HepG2 (cell line): ENCODE measurements around the gene S100A7. TPM values are rescaled to one million over a fixed set of nuclear protein-coding genes. Genes with fewer than 3 reads are reported as not detected.
A peak's percentile ranks its signal among the peaks of the same experiment; 100 is the strongest.

Experiments
- MAFG ChIP-seq: sonication (generic); formaldehyde crosslinking; IDR thresholded peaks from 2 replicates; pipeline ENCODE4 v1.5.1; 2020; ENCODE audit warnings: mild to moderate bottlenecking, missing genetic modification reagents
- NFIC ChIP-seq: IDR thresholded peaks from 2 replicates; pipeline ENCODE4 v1.6.1; 2012; ENCODE audit warnings: mild to moderate bottlenecking, low read length, inconsistent platforms
- NFKBIZ ChIP-seq: IDR thresholded peaks from 2 replicates; pipeline ENCODE4 v1.6.1; 2018; ENCODE audit warnings: missing genetic modification reagents, missing compliant biosample characterization
- NPAS2 ChIP-seq: sonication (generic); formaldehyde crosslinking; IDR thresholded peaks from 2 replicates; pipeline ENCODE4 v1.8.0; 2022; ENCODE audit warnings: mild to moderate bottlenecking, missing genetic modification reagents, borderline replicate concordance
- PCBP1 ChIP-seq: fragments of 200-400 bp; formaldehyde crosslinking; IDR thresholded peaks from 2 replicates; pipeline ENCODE4 v1.6.1; 2017; ENCODE audit warnings: mild to moderate bottlenecking, low read depth, low read length, borderline replicate concordance
- PHF20 ChIP-seq: sonication (generic); formaldehyde crosslinking; IDR thresholded peaks from 2 replicates; pipeline ENCODE4 v1.5.0; 2020; ENCODE audit warnings: mild to moderate bottlenecking, missing genetic modification reagents
- PLRG1 ChIP-seq: fragments of 450-650 bp; conservative IDR thresholded peaks from 2 replicates; pipeline ENCODE4 v1.6.1; 2016
- RFXANK ChIP-seq: IDR thresholded peaks from 2 replicates; pipeline ENCODE4 v1.6.1; 2016
- SAP130 ChIP-seq: IDR thresholded peaks from 2 replicates; pipeline ENCODE4 v1.6.1; 2016; ENCODE audit warnings: low read depth
- SMAD1 ChIP-seq: sonication (generic); formaldehyde crosslinking; IDR thresholded peaks from 2 replicates; pipeline ENCODE4 v1.4.0; 2020; ENCODE audit warnings: missing genetic modification reagents, low read depth, mild to moderate bottlenecking, borderline replicate concordance
- SRSF4 ChIP-seq: fragments of 200-400 bp; formaldehyde crosslinking; IDR thresholded peaks from one replicate; pipeline ENCODE4 v1.6.1; 2018; ENCODE audit warnings: mild to moderate bottlenecking, low read depth, low read length, moderate library complexity; ENCODE audit not compliant: poor library complexity, severe bottlenecking
- STAG1 ChIP-seq: sonication (generic); formaldehyde crosslinking; IDR thresholded peaks from 2 replicates; pipeline ENCODE4 v1.4.0; 2020; ENCODE audit warnings: missing genetic modification reagents
- YY1 ChIP-seq: IDR thresholded peaks from 2 replicates; pipeline ENCODE4 v1.6.1; 2011; ENCODE audit warnings: low read length, low read depth, moderate library complexity, mild to moderate bottlenecking; ENCODE audit not compliant: insufficient read depth, insufficient replicate concordance
- ZFP37 ChIP-seq: sonication (generic); formaldehyde crosslinking; IDR thresholded peaks from 2 replicates; pipeline ENCODE4 v1.4.0; 2020; ENCODE audit warnings: missing genetic modification reagents, borderline replicate concordance
- ZNF256 ChIP-seq: sonication (generic); formaldehyde crosslinking; conservative IDR thresholded peaks from 2 replicates; pipeline ENCODE4 v1.4.0; 2020; ENCODE audit warnings: missing genetic modification reagents
- ZNF264 ChIP-seq: sonication (generic); formaldehyde crosslinking; IDR thresholded peaks from 2 replicates; pipeline ENCODE4 v1.4.0; 2020; ENCODE audit warnings: missing genetic modification reagents
- ZNF460 ChIP-seq: sonication (generic); formaldehyde crosslinking; IDR thresholded peaks from 2 replicates; pipeline ENCODE4 v1.5.1; 2020; ENCODE audit warnings: missing genetic modification reagents, mild to moderate bottlenecking, borderline replicate concordance
- ZNF850 ChIP-seq: sonication (generic); formaldehyde crosslinking; conservative IDR thresholded peaks from 2 replicates; pipeline ENCODE4 v1.9.0; 2021; ENCODE audit warnings: mild to moderate bottlenecking, missing genetic modification reagents
- polyA plus RNA-seq, 8 experiments: library from polyadenylated mRNA; depleted of rRNA in 3 of 8; stranded (reverse) in 7 of 8; unstranded in 1 of 8; fragments of >200 nt; fragmentation: Illumina TruSeq in 4 of 8; extraction: Trizol in 4 of 8; gene quantifications; 2 replicates each; pipeline versions ENCODE4 v1.2.1 to v1.2.3, GENCODE V29; 2011 to 2016; ENCODE audit warnings: low read depth in 4 of 8, missing spikeins in 1 of 8, mixed read lengths in 1 of 8; ENCODE audit not compliant: insufficient read depth in 1 of 8
- total RNA-seq, 5 experiments: library from RNA; depleted of rRNA; stranded (reverse); fragments of >200 nt; fragmentation: Illumina TruSeq; extraction: Trizol; gene quantifications; 2 replicates each; pipeline ENCODE4 v1.2.3, GENCODE V29; 2016; ENCODE audit warnings: low read depth in 1 of 5
- TF ChIP-seq, protein P1 (sequence below): sonication (generic); formaldehyde crosslinking; IDR thresholded peaks from 2 replicates; pipeline ENCODE4 v1.4.0; 2020; ENCODE audit warnings: mild to moderate bottlenecking, missing genetic modification reagents
- TF ChIP-seq, protein P2 (sequence below): IDR thresholded peaks from 2 replicates; pipeline ENCODE4 v1.6.1; 2012; ENCODE audit warnings: inconsistent platforms
- TF ChIP-seq, protein P3 (sequence below): sonication (generic); formaldehyde crosslinking; IDR thresholded peaks from 2 replicates; pipeline ENCODE4 v1.5.1; 2020; ENCODE audit warnings: mild to moderate bottlenecking, missing genetic modification reagents, moderate library complexity
- TF ChIP-seq, protein P4 (sequence below): sonication (generic); formaldehyde crosslinking; IDR thresholded peaks from 2 replicates; pipeline ENCODE4 v1.4.0; 2020; ENCODE audit warnings: missing genetic modification reagents
- TF ChIP-seq, protein P5 (sequence below): sonication (generic); formaldehyde crosslinking; IDR thresholded peaks from 2 replicates; pipeline ENCODE4 v1.4.0; 2020; ENCODE audit warnings: missing genetic modification reagents, low read depth, mild to moderate bottlenecking, borderline replicate concordance

Gene S100A7
- total and polyA plus RNA-seq, 2 of the 13 experiments (the other 11 are each of a cell fraction or from before 2014, with no cell fraction given): not detected

DNA sequence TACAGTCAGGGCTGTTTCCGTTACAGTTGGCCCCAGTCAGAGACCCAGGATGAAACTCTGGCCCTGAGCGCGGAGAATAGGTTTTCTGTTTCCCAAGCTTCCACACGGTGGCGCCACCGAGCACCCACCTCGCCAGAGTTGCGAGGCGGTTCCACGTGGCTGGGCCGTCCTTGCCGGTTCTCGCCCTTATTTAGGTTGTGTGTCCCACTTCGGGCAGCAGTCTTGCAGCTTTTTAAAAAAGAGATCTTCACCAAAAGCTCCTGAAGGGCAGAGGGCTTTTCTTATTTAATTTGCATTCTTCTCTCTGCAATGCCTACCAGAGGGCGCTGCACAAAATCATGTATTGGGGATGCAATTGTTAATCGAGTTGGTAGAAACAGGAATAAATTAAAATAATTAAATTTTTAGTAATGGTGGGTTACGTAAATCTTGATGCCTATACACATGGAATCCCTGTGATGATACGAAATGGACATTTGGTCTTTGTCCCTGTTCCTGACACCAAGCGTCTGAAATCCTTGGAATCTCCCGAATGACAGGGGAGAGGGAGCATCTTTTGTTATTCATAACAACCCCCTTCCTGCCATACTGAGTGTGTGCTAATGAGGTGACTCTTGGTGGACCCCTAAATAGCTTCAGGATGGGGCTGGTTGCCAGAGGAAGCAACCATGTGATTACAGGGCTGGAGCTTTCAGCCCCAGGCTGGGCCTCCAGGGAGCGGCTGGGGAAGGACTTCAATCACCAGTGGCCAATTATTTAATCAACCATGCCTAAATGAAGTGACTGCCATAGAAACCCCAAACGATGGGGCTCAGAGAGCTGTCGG is 5.6 kb upstream of the S100A7 start (continued):
- TF ChIP-seq, protein P1, sequence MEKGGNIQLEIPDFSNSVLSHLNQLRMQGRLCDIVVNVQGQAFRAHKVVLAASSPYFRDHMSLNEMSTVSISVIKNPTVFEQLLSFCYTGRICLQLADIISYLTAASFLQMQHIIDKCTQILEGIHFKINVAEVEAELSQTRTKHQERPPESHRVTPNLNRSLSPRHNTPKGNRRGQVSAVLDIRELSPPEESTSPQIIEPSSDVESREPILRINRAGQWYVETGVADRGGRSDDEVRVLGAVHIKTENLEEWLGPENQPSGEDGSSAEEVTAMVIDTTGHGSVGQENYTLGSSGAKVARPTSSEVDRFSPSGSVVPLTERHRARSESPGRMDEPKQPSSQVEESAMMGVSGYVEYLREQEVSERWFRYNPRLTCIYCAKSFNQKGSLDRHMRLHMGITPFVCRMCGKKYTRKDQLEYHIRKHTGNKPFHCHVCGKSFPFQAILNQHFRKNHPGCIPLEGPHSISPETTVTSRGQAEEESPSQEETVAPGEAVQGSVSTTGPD (CRISPR knock-in tag): no peak
- no peak for TF ChIP-seq ZNF850 (CRISPR knock-in tag)
- TF ChIP-seq, protein P2, sequence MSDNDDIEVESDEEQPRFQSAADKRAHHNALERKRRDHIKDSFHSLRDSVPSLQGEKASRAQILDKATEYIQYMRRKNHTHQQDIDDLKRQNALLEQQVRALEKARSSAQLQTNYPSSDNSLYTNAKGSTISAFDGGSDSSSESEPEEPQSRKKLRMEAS: peak; percentile 84
- no peak for TF ChIP-seq SMAD1 (CRISPR knock-in tag)
- TF ChIP-seq SAP130: no peak
- TF ChIP-seq NPAS2: no peak
- TF ChIP-seq RFXANK (CRISPR knock-in tag): no peak
- TF ChIP-seq ZNF460: no peak
- no peak for TF ChIP-seq MAFG (CRISPR knock-in tag)
- TF ChIP-seq NFKBIZ (CRISPR knock-in tag): no peak
- TF ChIP-seq NFIC: no peak
- TF ChIP-seq, protein P3, sequence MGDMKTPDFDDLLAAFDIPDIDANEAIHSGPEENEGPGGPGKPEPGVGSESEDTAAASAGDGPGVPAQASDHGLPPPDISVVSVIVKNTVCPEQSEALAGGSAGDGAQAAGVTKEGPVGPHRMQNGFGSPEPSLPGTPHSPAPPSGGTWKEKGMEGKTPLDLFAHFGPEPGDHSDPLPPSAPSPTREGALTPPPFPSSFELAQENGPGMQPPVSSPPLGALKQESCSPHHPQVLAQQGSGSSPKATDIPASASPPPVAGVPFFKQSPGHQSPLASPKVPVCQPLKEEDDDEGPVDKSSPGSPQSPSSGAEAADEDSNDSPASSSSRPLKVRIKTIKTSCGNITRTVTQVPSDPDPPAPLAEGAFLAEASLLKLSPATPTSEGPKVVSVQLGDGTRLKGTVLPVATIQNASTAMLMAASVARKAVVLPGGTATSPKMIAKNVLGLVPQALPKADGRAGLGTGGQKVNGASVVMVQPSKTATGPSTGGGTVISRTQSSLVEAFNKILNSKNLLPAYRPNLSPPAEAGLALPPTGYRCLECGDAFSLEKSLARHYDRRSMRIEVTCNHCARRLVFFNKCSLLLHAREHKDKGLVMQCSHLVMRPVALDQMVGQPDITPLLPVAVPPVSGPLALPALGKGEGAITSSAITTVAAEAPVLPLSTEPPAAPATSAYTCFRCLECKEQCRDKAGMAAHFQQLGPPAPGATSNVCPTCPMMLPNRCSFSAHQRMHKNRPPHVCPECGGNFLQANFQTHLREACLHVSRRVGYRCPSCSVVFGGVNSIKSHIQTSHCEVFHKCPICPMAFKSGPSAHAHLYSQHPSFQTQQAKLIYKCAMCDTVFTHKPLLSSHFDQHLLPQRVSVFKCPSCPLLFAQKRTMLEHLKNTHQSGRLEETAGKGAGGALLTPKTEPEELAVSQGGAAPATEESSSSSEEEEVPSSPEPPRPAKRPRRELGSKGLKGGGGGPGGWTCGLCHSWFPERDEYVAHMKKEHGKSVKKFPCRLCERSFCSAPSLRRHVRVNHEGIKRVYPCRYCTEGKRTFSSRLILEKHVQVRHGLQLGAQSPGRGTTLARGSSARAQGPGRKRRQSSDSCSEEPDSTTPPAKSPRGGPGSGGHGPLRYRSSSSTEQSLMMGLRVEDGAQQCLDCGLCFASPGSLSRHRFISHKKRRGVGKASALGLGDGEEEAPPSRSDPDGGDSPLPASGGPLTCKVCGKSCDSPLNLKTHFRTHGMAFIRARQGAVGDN (CRISPR knock-in tag): peak; percentile 37
- no peak for TF ChIP-seq PHF20 (CRISPR knock-in tag)
- TF ChIP-seq ZFP37: no peak
- TF ChIP-seq PLRG1: no peak
- TF ChIP-seq ZNF264 (CRISPR knock-in tag): no peak
- TF ChIP-seq PCBP1: no peak
- peak; percentile 59 for TF ChIP-seq STAG1
- 0 out of 2 replicates have a peak, but pooled peaks have one; percentile 27 for TF ChIP-seq ZNF256 (CRISPR knock-in tag)
- no peak for TF ChIP-seq YY1
- TF ChIP-seq SRSF4: no peak
- TF ChIP-seq, protein P4, sequence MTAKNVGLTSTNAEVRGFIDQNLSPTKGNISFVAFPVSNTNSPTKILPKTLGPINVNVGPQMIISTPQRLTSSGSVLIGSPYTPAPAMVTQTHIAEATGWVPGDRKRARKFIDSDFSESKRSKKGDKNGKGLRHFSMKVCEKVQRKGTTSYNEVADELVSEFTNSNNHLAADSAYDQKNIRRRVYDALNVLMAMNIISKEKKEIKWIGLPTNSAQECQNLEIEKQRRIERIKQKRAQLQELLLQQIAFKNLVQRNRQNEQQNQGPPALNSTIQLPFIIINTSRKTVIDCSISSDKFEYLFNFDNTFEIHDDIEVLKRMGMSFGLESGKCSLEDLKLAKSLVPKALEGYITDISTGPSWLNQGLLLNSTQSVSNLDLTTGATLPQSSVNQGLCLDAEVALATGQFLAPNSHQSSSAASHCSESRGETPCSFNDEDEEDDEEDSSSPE (CRISPR knock-in tag): peak; percentile 67
- TF ChIP-seq, protein P5, sequence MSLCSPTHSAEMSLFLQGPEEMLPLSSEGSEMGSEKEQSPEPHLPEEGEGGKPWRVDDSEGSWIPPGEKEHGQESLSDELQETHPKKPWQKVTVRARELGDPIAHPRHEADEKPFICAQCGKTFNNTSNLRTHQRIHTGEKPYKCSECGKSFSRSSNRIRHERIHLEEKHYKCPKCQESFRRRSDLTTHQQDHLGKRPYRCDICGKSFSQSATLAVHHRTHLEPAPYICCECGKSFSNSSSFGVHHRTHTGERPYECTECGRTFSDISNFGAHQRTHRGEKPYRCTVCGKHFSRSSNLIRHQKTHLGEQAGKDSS: no peak
